Activated gamma-delta T cell (primary cell): Measurements from ENCODE around the gene ANLN.

ENCODE experiments used
- DNase-seq: peaks from one replicate; lab custom pipeline; 2025; lab: John Stamatoyannopoulos, UW

Gene ANLN

GRCh38 chr7:36408589-36408988 is 18.9 kb downstream of the ANLN start:
- no peak for DNase-seq

GRCh38 chr7:36409180-36409579 is 19.5 kb downstream of the ANLN start:
- DNase-seq = no peak

- no peak for DNase-seq
These were observed 25.5 kb downstream of the ANLN start for GRCh38 chr7:36415144-36415543.

GRCh38 chr7:36416251-36416650 is 26.6 kb downstream of the ANLN start:
- DNase-seq = no peak

- DNase-seq = no peak
These were observed 30.6 kb downstream of the ANLN start for GRCh38 chr7:36420307-36420706.

GRCh38 chr7:36422072-36422471 is 32.4 kb downstream of the ANLN start:
- no peak for DNase-seq

GRCh38 chr7:36423633-36424032 is 34.0 kb downstream of the ANLN start:
- DNase-seq = no peak

- DNase-seq = no peak
These were observed 40.5 kb downstream of the ANLN start for GRCh38 chr7:36430186-36430585.

- no peak for DNase-seq
These were observed 41.2 kb downstream of the ANLN start for GRCh38 chr7:36430881-36431280.

GRCh38 chr7:36438211-36438610 is 48.5 kb downstream of the ANLN start:
- no peak for DNase-seq

- DNase-seq = no peak
These were observed 50.0 kb downstream of the ANLN start for GRCh38 chr7:36439624-36440023.

GRCh38 chr7:36440880-36441279 is 51.2 kb downstream of the ANLN start:
- DNase-seq = no peak

- no peak for DNase-seq
These were observed 51.8 kb downstream of the ANLN start for GRCh38 chr7:36441344-36442022.

- no peak for DNase-seq
These were observed 59.2 kb downstream of the ANLN start for GRCh38 chr7:36448781-36449379.

- DNase-seq = no peak
These were observed 60.0 kb downstream of the ANLN start for GRCh38 chr7:36449685-36450084.

GRCh38 chr7:36453769-36454168 is 64.1 kb downstream of the ANLN start:
- no peak for DNase-seq

GRCh38 chr7:36455646-36456045 is 66.0 kb downstream of the ANLN start:
- DNase-seq = no peak

- DNase-seq = no peak
These were observed 66.5 kb downstream of the ANLN start for GRCh38 chr7:36456138-36456537.

GRCh38 chr7:36456548-36456947 is 66.9 kb downstream of the ANLN start:
- DNase-seq = no peak

- DNase-seq = no peak
These were observed 69.7 kb downstream of the ANLN start for GRCh38 chr7:36459236-36459960.

- no peak for DNase-seq
These were observed 71.3 kb downstream of the ANLN start for GRCh38 chr7:36460811-36461429.

- DNase-seq = no peak
These were observed 73.0 kb downstream of the ANLN start for GRCh38 chr7:36462551-36463137.
